HL-60/S4 treated with phorbol 12-myristate 13-acetate at 8.2 ng/mL for 4 days and 3 days (cell line): Measurements from ENCODE around the gene STK39.
"Not testable (repeated sequence)": the region's sequence is repeated elsewhere in the genome, so short reads cannot be mapped to it uniquely, and the experiment has no call there.

Source experiments
- in situ Hi-C: fragments of 300-500 bp; cut with MboI; formaldehyde crosslinking; loops from 2 replicates; pipeline ENCODE4 v1.15.0; 2022; ENCODE audit warnings: low sequenced_read_pairs

Gene STK39

GRCh38 chr2:168143813-168144212, 103.6 kb downstream of the STK39 start:
- in situ Hi-C loops = no loop called here

- in situ Hi-C loops = no loop called here
Observed at GRCh38 chr2:168140892-168141291, 106.5 kb downstream of the STK39 start.

- in situ Hi-C loops = no loop called here
Observed at GRCh38 chr2:168139852-168140251, 107.5 kb downstream of the STK39 start.

GRCh38 chr2:168138901-168139300, 108.5 kb downstream of the STK39 start:
- in situ Hi-C loops = no loop called here

GRCh38 chr2:168138374-168138773, 109.0 kb downstream of the STK39 start:
- in situ Hi-C loops = no loop called here

- in situ Hi-C loops = no loop called here
Observed at GRCh38 chr2:168137510-168138180, 109.8 kb downstream of the STK39 start.

- in situ Hi-C loops = no loop called here
Observed at GRCh38 chr2:168136392-168136977, 110.9 kb downstream of the STK39 start.

- in situ Hi-C loops = no loop called here
Observed at GRCh38 chr2:168135630-168136029, 111.8 kb downstream of the STK39 start.

GRCh38 chr2:168135121-168135520, 112.3 kb downstream of the STK39 start:
- in situ Hi-C loops = no loop called here

- in situ Hi-C loops = no loop called here
Observed at GRCh38 chr2:168134485-168134884, 112.9 kb downstream of the STK39 start.

GRCh38 chr2:168132389-168132788, 115.0 kb downstream of the STK39 start:
- in situ Hi-C loops = no loop called here

- in situ Hi-C loops = no loop called here
Observed at GRCh38 chr2:168130346-168130745, 117.0 kb downstream of the STK39 start.

GRCh38 chr2:168127371-168127770, 120.0 kb downstream of the STK39 start:
- in situ Hi-C loops = no loop called here

GRCh38 chr2:168122210-168122609, 125.2 kb downstream of the STK39 start:
- in situ Hi-C loops = not testable (repeated sequence)

- in situ Hi-C loops = no loop called here
Observed at GRCh38 chr2:168120730-168121129, 126.7 kb downstream of the STK39 start.

GRCh38 chr2:168120310-168120709, 127.1 kb downstream of the STK39 start:
- in situ Hi-C loops = no loop called here

GRCh38 chr2:168119515-168120141, 127.8 kb downstream of the STK39 start:
- in situ Hi-C loops = no loop called here

- in situ Hi-C loops = no loop called here
Observed at GRCh38 chr2:168118733-168119514, 128.5 kb downstream of the STK39 start.

GRCh38 chr2:168116448-168116847, 130.9 kb downstream of the STK39 start:
- in situ Hi-C loops = no loop called here

- in situ Hi-C loops = no loop called here
Observed at GRCh38 chr2:168114619-168115018, 132.8 kb downstream of the STK39 start.

- in situ Hi-C loops = no loop called here
Observed at GRCh38 chr2:168114040-168114439, 133.4 kb downstream of the STK39 start.

- in situ Hi-C loops = no loop called here
Observed at GRCh38 chr2:168107322-168107721, 140.1 kb downstream of the STK39 start.
